K562 (cell line): Measurements from ENCODE around the gene SAMD4A. TPM values are rescaled to one million over a fixed set of nuclear protein-coding genes. Genes with fewer than 3 reads are reported as not detected.

ENCODE experiments used
- CHCHD3 ChIP-seq: fragments of 250-450 bp; sonication (Bioruptor Pico); IDR thresholded peaks from 2 replicates; pipeline ENCODE4 v2.1.2; 2022; ENCODE audit warnings: mild to moderate bottlenecking
- CTBP1 ChIP-seq: fragments of 450-650 bp; IDR thresholded peaks from 2 replicates; pipeline ENCODE4 v1.6.1; 2016; ENCODE audit warnings: borderline replicate concordance
- DPF2 ChIP-seq: fragments of 450-650 bp; IDR thresholded peaks from 2 replicates; pipeline ENCODE4 v1.6.1; 2016
- ETS1 ChIP-seq: conservative IDR thresholded peaks from 2 replicates; pipeline ENCODE4 v1.6.1; 2011; ENCODE audit warnings: low read depth, mild to moderate bottlenecking, low read length; ENCODE audit not compliant: control insufficient read depth
- FOXJ3 ChIP-seq: sonication (generic); formaldehyde crosslinking; IDR thresholded peaks from 2 replicates; pipeline ENCODE4 v1.4.0; 2020; ENCODE audit warnings: mild to moderate bottlenecking, missing genetic modification reagents
- HDGF ChIP-seq: fragments of 450-650 bp; IDR thresholded peaks from 2 replicates; pipeline ENCODE4 v1.6.1; 2016
- KAT8 ChIP-seq: fragments of 450-650 bp; IDR thresholded peaks from 2 replicates; pipeline ENCODE4 v1.6.1; 2016; ENCODE audit warnings: low read depth, mild to moderate bottlenecking
- KLF13 ChIP-seq: fragments of 450-650 bp; IDR thresholded peaks from 2 replicates; pipeline ENCODE4 v1.6.1; 2016; ENCODE audit warnings: missing genetic modification characterization, low read depth, mild to moderate bottlenecking, missing compliant biosample characterization, moderate library complexity, borderline replicate concordance
- NFE2L1 ChIP-seq: fragments of 450-650 bp; IDR thresholded peaks from 2 replicates; pipeline ENCODE4 v1.6.1; 2016; ENCODE audit warnings: missing genetic modification characterization, low read depth, mild to moderate bottlenecking, missing compliant biosample characterization, moderate library complexity, borderline replicate concordance
- PHF21A ChIP-seq: fragments of 450-650 bp; IDR thresholded peaks from 2 replicates; pipeline ENCODE4 v1.6.1; 2017; ENCODE audit warnings: low read depth, borderline replicate concordance
- PML ChIP-seq: IDR thresholded peaks from 2 replicates; pipeline ENCODE4 v1.6.1; 2012; ENCODE audit warnings: low read length, inconsistent platforms
- RERE ChIP-seq: sonication (generic); formaldehyde crosslinking; IDR thresholded peaks from 2 replicates; pipeline ENCODE4 v1.8.0; 2023; ENCODE audit warnings: missing genetic modification reagents, mild to moderate bottlenecking, borderline replicate concordance
- TCF3 ChIP-seq: sonication (generic); formaldehyde crosslinking; IDR thresholded peaks from 2 replicates; pipeline ENCODE4 v1.4.0; 2020; ENCODE audit warnings: mild to moderate bottlenecking, missing genetic modification reagents
- ZC3H8 ChIP-seq: fragments of 450-650 bp; IDR thresholded peaks from 2 replicates; pipeline ENCODE4 v1.6.1; 2017
- ZFP1 ChIP-seq: fragments of 450-650 bp; formaldehyde crosslinking; IDR thresholded peaks from 2 replicates; pipeline ENCODE4 v1.4.0; 2020; ENCODE audit warnings: mild to moderate bottlenecking, mixed read lengths
- ZNF133 ChIP-seq: fragments of 250-450 bp; sonication (Bioruptor Pico); IDR thresholded peaks from 2 replicates; pipeline ENCODE4 v1.4.0; 2020; ENCODE audit warnings: mild to moderate bottlenecking
- ZNF311 ChIP-seq: fragments of 250-450 bp; sonication (Bioruptor Pico); IDR thresholded peaks from 2 replicates; pipeline ENCODE4 v1.4.0; 2020; ENCODE audit warnings: mild to moderate bottlenecking, moderate library complexity
- ZNF639 ChIP-seq, 2 experiments: fragments of 200-800 bp in 1 of 2; sonication (Bioruptor generic) in 1 of 2; sonication (generic) in 1 of 2; formaldehyde crosslinking in 1 of 2; IDR thresholded peaks in 1 of 2; conservative IDR thresholded peaks in 1 of 2; 2 replicates each; pipeline versions ENCODE4 v1.5.0 to v1.6.1; 2016 to 2020; ENCODE audit warnings: missing compliant biosample characterization in 1 of 2, missing genetic modification characterization in 1 of 2, missing genetic modification reagents in 1 of 2
- ZNF740 ChIP-seq, 3 experiments: fragments of 200-800 bp in 1 of 3; sonication (Bioruptor generic) in 1 of 3; sonication (generic) in 1 of 3; formaldehyde crosslinking in 1 of 3; IDR thresholded peaks; 2 replicates each; pipeline versions ENCODE4 v1.6.1 to v1.8.0; 2016 to 2022; ENCODE audit warnings: mild to moderate bottlenecking in 2 of 3, missing compliant biosample characterization in 2 of 3, missing genetic modification characterization in 2 of 3, missing genetic modification reagents in 1 of 3
- ZNF79 ChIP-seq: fragments of 250-450 bp; sonication (Bioruptor Pico); IDR thresholded peaks from 2 replicates; pipeline ENCODE4 v1.4.0; 2020; ENCODE audit warnings: low read depth, mild to moderate bottlenecking, moderate library complexity
- polyA plus RNA-seq, 8 experiments: library from polyadenylated mRNA; depleted of rRNA in 4 of 8; stranded (reverse) in 5 of 8; unstranded in 3 of 8; fragments of >200 nt; fragmentation: Nextera tagmentation in 2 of 8; fragmentation: Illumina TruSeq in 1 of 8; extraction: Ambion mirVana in 2 of 8; extraction: Trizol in 1 of 8; gene quantifications; 2 replicates each; pipeline versions ENCODE4 v1.2.1 to v1.2.3, GENCODE V29; 2011 to 2014; ENCODE audit warnings: inconsistent platforms in 1 of 8, missing spikeins in 1 of 8
- total RNA-seq, 7 experiments: library from RNA; depleted of rRNA in 6 of 7; stranded (reverse); fragments of >200 nt in 6 of 7; fragmentation: Illumina TruSeq in 2 of 7; extraction: Trizol in 2 of 7; gene quantifications; 2 replicates each; pipeline versions ENCODE4 v1.2.1 to v1.2.3, GENCODE V29; 2011 to 2021; ENCODE audit warnings: low replicate concordance in 1 of 7

Gene SAMD4A
- total and polyA plus RNA-seq, 9 of the 15 experiments (the other 6 are each of a cell fraction or from before 2014, with no cell fraction given): 0.66 to 6.8 (median 3.3) TPM

GRCh38 chr14:54565785-54566409 is 1.0 kb upstream of the SAMD4A start (continued):
- TF ChIP-seq TCF3 (CRISPR knock-in tag): no peak
- TF ChIP-seq ZFP1: no peak
- TF ChIP-seq ZC3H8: no peak
- TF ChIP-seq ZNF639 (CRISPR knock-in tag; conservative IDR thresholded peaks at IDR 0.05 in 1 of 2, IDR thresholded peaks at IDR 0.05 in 1 of 2): 0 out of 4 replicates have a peak, but pooled peaks of 1 of the 2 experiments have one; percentile 2
- no peak for TF ChIP-seq CHCHD3 (CRISPR knock-in tag)
- no peak for TF ChIP-seq PML
- no peak for TF ChIP-seq ZNF740 (CRISPR knock-in tag; IDR thresholded peaks at IDR 0.05)
- TF ChIP-seq ZNF740 (tag; IDR thresholded peaks at IDR 0.05): no peak
- TF ChIP-seq KLF13 (tag): no peak
- TF ChIP-seq FOXJ3: no peak
- TF ChIP-seq RERE (CRISPR knock-in tag): no peak
- no peak for TF ChIP-seq ETS1
- TF ChIP-seq KAT8: no peak
- TF ChIP-seq ZNF311: no peak
- no peak for TF ChIP-seq ZNF133 (CRISPR knock-in tag)
- no peak for TF ChIP-seq ZNF79
- TF ChIP-seq NFE2L1 (tag): no peak
- no peak for TF ChIP-seq HDGF
- no peak for TF ChIP-seq CTBP1
- peak; percentile 17; the same call in 1 of the 2 replicates for TF ChIP-seq DPF2
- no peak for TF ChIP-seq PHF21A
